ENCODE data around the gene XYLT2.
A peak's percentile ranks its signal among the peaks of the same experiment; 100 is the strongest.

XYLT2 gene

DNA sequence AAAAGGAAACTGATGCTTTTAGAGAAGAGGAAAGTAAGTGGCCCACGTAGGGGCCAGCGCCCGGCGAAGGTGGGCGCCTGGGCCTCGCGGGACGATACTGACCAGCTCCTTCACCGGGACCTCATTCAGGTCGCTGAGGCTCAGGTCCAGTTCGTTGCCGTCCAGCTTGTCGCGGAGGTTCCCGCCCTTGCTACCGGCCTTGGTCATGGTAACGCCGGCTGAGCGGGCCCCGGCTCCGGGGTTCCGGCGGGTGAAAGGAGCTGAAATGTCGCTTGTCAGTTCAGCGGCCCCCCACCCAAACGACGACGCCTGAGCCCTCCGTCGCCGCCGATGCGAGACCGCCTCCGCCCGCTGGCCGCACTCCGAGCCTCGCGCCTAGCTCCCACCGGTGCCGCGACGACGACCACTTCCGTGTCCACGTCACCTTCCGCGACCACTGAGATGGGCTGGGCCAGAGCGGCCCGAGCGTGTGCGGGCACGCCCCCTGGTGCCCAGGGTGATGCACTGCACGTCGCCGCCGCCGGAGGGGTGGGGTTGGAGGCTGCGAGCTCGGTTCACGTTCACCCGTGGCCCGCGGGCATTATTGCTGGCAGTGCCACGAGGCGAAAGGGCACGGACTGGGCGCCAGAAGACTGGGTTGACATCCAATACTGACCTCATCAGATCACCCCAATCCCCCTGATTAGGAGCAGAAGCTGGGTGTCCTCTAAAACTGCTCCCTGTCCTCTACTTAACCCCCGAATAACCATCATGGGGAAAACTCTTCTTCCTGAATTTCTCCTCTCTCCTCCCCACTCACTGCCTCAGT is 51.4 kb downstream of the XYLT2 start, which contains the start of gene LRRC59:
Gene LRRC59, minus strand, starts transcription at position 413 of the 808 bp plus-strand sequence. Its CDS starts 206 bp downstream, at position 207.
- TF ChIP-seq, protein P1, sequence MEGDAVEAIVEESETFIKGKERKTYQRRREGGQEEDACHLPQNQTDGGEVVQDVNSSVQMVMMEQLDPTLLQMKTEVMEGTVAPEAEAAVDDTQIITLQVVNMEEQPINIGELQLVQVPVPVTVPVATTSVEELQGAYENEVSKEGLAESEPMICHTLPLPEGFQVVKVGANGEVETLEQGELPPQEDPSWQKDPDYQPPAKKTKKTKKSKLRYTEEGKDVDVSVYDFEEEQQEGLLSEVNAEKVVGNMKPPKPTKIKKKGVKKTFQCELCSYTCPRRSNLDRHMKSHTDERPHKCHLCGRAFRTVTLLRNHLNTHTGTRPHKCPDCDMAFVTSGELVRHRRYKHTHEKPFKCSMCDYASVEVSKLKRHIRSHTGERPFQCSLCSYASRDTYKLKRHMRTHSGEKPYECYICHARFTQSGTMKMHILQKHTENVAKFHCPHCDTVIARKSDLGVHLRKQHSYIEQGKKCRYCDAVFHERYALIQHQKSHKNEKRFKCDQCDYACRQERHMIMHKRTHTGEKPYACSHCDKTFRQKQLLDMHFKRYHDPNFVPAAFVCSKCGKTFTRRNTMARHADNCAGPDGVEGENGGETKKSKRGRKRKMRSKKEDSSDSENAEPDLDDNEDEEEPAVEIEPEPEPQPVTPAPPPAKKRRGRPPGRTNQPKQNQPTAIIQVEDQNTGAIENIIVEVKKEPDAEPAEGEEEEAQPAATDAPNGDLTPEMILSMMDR (IDR thresholded peaks at IDR 0.05) = peak; percentile 98

DNA sequence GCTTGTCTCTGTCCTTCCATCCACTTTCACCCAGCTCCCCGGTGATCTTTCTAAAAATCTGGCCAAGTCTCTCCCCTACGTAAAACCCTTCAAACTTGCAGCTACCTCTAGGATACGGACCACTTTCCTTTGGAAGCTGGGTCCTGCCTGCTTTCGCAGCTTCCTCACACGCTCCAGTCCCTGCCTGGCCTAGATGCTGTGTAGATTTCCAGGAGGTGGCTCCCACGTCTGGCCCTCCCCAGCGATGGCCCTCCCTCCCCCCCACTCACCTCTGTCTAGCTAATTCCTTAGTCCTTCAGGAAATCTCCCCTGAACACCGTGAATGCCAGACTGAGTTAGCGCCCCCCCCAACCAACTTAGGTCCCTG is 52.0 kb downstream of the XYLT2 start:
- TF ChIP-seq, protein P1 (IDR thresholded peaks at IDR 0.05) = no peak

DNA sequence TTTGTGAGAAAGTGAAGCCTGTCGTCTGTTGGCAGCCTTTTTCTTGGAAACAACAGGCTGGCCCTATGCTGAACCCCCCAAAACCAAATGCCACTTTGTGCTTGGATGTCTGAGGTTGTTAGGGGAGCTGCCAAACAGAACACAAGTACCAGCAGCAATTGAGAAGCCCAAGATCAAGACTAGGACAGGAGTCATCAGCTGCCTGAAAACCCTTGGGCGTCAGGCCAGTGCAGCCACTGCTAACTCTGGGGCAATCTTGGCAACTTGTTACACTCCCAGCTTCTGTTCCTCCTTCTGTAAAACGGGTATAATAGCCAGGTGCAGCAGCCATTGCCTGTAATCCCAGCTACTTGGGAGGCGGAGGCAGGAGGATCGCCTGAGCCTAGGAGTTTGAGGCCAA is 60.7 kb downstream of the XYLT2 start:
- TF ChIP-seq, protein P1 (IDR thresholded peaks at IDR 0.05) = no peak

DNA sequence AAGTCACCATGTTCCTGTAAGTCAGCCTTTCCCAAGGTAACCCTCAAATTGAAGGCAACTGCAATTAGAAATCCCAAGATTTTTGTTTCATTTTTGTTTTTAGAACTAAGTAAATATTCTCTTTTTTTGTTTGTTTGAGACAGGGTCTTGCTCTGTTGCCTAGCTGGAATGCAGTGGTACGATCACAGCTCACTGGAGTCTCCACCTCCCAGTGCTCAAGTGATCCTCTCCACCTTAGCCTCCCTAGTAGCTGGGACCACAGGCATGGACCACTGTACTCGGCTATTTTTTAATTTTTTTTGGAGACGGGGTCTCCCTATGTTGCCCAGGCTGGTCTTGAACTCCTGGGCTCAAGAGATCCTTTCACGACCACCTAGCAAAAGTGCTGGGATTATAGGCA is 62.0 kb downstream of the XYLT2 start:
- TF ChIP-seq, protein P1 (IDR thresholded peaks at IDR 0.05) = no peak

Data from LNCAP (cell line).